PFSK-1 (cell line): ENCODE results near the gene GNAI3.

Source experiments
- FOXP2 ChIP-seq: optimal IDR thresholded peaks from 2 replicates; pipeline ENCODE3; 2011; ENCODE audit warnings: borderline replicate concordance, control low read depth, inconsistent platforms; ENCODE audit not compliant: insufficient read depth; ENCODE audit errors: extremely low read length, extremely low read depth
- POLR2AphosphoS5 ChIP-seq: IDR thresholded peaks from 2 replicates; pipeline ENCODE4 v1.6.1; 2012; ENCODE audit warnings: low read depth, mild to moderate bottlenecking, control low read depth, low read length, moderate library complexity
- REST ChIP-seq, 2 experiments: IDR thresholded peaks; 2 replicates each; pipeline versions ENCODE4 v1.6.1 to v1.8.0; 2011 to 2012; ENCODE audit warnings: low read depth in 2 of 2, low read length in 2 of 2, control low read depth in 1 of 2, inconsistent platforms in 1 of 2, mild to moderate bottlenecking in 1 of 2, moderate library complexity in 1 of 2; ENCODE audit not compliant: insufficient read depth in 1 of 2
- SIN3A ChIP-seq: IDR thresholded peaks from 2 replicates; pipeline ENCODE4 v1.6.1; 2012; ENCODE audit warnings: mild to moderate bottlenecking, low read length, moderate library complexity, borderline replicate concordance; ENCODE audit not compliant: insufficient read depth
- TAF1 ChIP-seq: IDR thresholded peaks from 2 replicates; pipeline ENCODE4 v1.6.1; 2012; ENCODE audit warnings: low read length, control low read depth, borderline replicate concordance; ENCODE audit not compliant: insufficient read depth

The GNAI3 gene

GRCh38 chr1:109623601-109624161 lies 75.3 kb downstream of the GNAI3 start:
- TF ChIP-seq FOXP2 = no peak
- TF ChIP-seq SIN3A = no peak
- TF ChIP-seq REST (IDR thresholded peaks at IDR 0.05; ENCODE audit: insufficient read depth in 1 of 2, low read depth in 2 of 2, low read length in 2 of 2) = no peak
- no peak for TF ChIP-seq POLR2AphosphoS5
- no peak for TF ChIP-seq TAF1

- TF ChIP-seq SIN3A = no peak
- TF ChIP-seq TAF1 = no peak
- TF ChIP-seq REST (IDR thresholded peaks at IDR 0.05; ENCODE audit: insufficient read depth in 1 of 2, low read depth in 2 of 2, low read length in 2 of 2) = no peak
These were observed 76.0 kb downstream of the GNAI3 start for GRCh38 chr1:109624201-109625010.

GRCh38 chr1:109625176-109625575 lies 76.8 kb downstream of the GNAI3 start:
- TF ChIP-seq SIN3A (no peak), FOXP2 (no peak), POLR2AphosphoS5 (no peak), TAF1 (no peak), REST (IDR thresholded peaks at IDR 0.05; ENCODE audit: insufficient read depth in 1 of 2, low read depth in 2 of 2, low read length in 2 of 2) (no peak)

- TF ChIP-seq FOXP2 = no peak
- no peak for TF ChIP-seq SIN3A
- TF ChIP-seq REST (IDR thresholded peaks at IDR 0.05; ENCODE audit: insufficient read depth in 1 of 2, low read depth in 2 of 2, low read length in 2 of 2) = no peak
- no peak for TF ChIP-seq POLR2AphosphoS5
- TF ChIP-seq TAF1 = no peak
These were observed 77.5 kb downstream of the GNAI3 start for GRCh38 chr1:109625601-109626560.
